Stomach (tissue), 9 donors: Measurements from ENCODE around the gene TTC28. TPM values are rescaled to one million over a fixed set of nuclear protein-coding genes. Genes with fewer than 3 reads are reported as not detected.

ENCODE experiments used
- DNase-seq, 2 donors: peaks; one replicate each; pipeline versions ENCODE4 v3.0.0 to v3.0.0-alpha.2; 2013 to 2019
- H3K27ac ChIP-seq, 5 donors: fragments of 200-600 bp in 4 of 5; sonication (generic) in 4 of 5; one replicate each; pipeline ENCODE4 v1.5.1; 2013 to 2019; ENCODE audit warnings: mild to moderate bottlenecking in 1 of 5, moderate library complexity in 1 of 5
- H3K27me3 ChIP-seq, 3 donors: fragments of 200-600 bp; sonication (generic); one replicate each; pipeline ENCODE4 v1.5.1; 2017 to 2019; ENCODE audit warnings: mixed run types in 1 of 3
- H3K36me3 ChIP-seq, 4 donors: fragments of 200-600 bp; sonication (generic); 1 replicate in 3 of 4; 2 replicates in 1 of 4; pipeline ENCODE4 v1.5.1; 2016 to 2019
- H3K4me1 ChIP-seq, 4 donors: fragments of 200-600 bp; sonication (generic); one replicate each; pipeline ENCODE4 v1.5.1; 2016 to 2019
- H3K4me3 ChIP-seq, 4 donors: fragments of 200-600 bp; sonication (generic) in 3 of 4; one replicate each; pipeline ENCODE4 v1.5.1; 2016 to 2019; ENCODE audit warnings: mild to moderate bottlenecking in 1 of 4
- H3K9me3 ChIP-seq, 4 donors: fragments of 200-600 bp; sonication (generic); one replicate each; pipeline ENCODE4 v1.5.1; 2016 to 2019
- EP300 ChIP-seq: sonication (generic); formaldehyde crosslinking; IDR thresholded peaks from one replicate; pipeline ENCODE4 v1.6.1; 2017; ENCODE audit warnings: antibody characterized with exemption
- POLR2A ChIP-seq, 4 donors: fragments of 450-650 bp; IDR thresholded peaks; one replicate each; pipeline ENCODE4 v1.6.1; 2016; ENCODE audit warnings: antibody characterized with exemption in 4 of 4, control low read depth in 2 of 4, mild to moderate bottlenecking in 1 of 4, moderate library complexity in 1 of 4
- POLR2AphosphoS5 ChIP-seq, 3 donors: sonication (generic); formaldehyde crosslinking; IDR thresholded peaks; one replicate each; pipeline ENCODE4 v1.6.1; 2016; ENCODE audit warnings: antibody characterized with exemption in 3 of 3
- WGBS, 5 donors: extraction: QIAGEN DNeasy Blood & Tissue Kit in 3 of 5; methylation state at CpG; one replicate each; pipeline versions ENCODE4 v1.1.5 to v1.1.7; 2013 to 2018; 5-methylcytosine and 5-hydroxymethylcytosine counted together
- intact Hi-C: fragments of 100-400 bp; cut with DNase I; formaldehyde crosslinking; loops from one replicate; pipeline ENCODE4 v1.15.1; 2023; ENCODE audit warnings: low total_unique reads
- polyA plus RNA-seq, 3 donors: library from polyadenylated mRNA; stranded (reverse); fragments of 200-250 nt; gene quantifications; one replicate each; pipeline ENCODE4 v1.2.3, GENCODE V29; 2013
- total RNA-seq, 5 donors: library from RNA; depleted of rRNA; stranded (reverse); fragments of >200 nt; gene quantifications; one replicate each; pipeline versions ENCODE4 v1.1.0 to v1.2.3, GENCODE V29; 2014 to 2016
- TF ChIP-seq, protein P1 (sequence below), 7 experiments: fragments of 450-650 bp in 4 of 7; fragments of 200-600 bp in 3 of 7; sonication (generic) in 3 of 7; IDR thresholded peaks; one replicate each; pipeline ENCODE4 v1.5.1; 2016 to 2019; ENCODE audit warnings: antibody characterized with exemption in 7 of 7, control low read depth in 2 of 7, mild to moderate bottlenecking in 1 of 7
- donor health status: healthy with polysubstance abuse.
- donor health status: Bipolar disorder and iron deficiency.
- donor health status: healthy.

Gene TTC28
- total and polyA plus RNA-seq, 8 donors, result 1.7 to 53.4 (median 24.6) TPM

DNA sequence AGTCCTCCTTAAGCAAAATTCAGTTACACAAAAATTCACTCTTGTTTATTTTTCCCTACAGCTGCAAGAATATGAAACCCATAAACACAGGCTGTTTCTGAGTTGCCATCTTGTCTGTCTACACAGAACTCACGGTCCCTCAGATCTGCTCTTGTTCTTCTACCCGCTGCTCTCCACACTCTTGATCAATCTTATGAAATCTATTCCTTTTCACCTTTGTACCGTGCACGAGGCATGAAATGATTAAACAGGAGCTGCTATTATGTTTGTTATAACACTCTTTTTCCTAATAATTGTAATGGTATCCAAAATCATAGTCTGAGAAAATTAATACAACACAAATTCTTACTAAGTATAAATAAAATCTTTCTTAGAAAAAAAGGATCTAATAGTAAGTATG is 494.5 kb downstream of the TTC28 start:
- Histone ChIP-seq H3K4me3 (no peak overlapping the region), H3K4me1 (peaks cover 0 to 26% (median 9%) of the 10 kb centered on the region in 4 donors), H3K27ac (no peak overlapping the region), H3K36me3 (no peaks in the 10 kb centered on the region), H3K9me3 (no peaks in the 10 kb centered on the region), H3K27me3 (no peaks in the 10 kb centered on the region)
- TF ChIP-seq POLR2A (IDR thresholded peaks at IDR 0.05) (no peak), POLR2AphosphoS5 (IDR thresholded peaks at IDR 0.05) (no peak), EP300 (no peak)
- TF ChIP-seq, protein P1, sequence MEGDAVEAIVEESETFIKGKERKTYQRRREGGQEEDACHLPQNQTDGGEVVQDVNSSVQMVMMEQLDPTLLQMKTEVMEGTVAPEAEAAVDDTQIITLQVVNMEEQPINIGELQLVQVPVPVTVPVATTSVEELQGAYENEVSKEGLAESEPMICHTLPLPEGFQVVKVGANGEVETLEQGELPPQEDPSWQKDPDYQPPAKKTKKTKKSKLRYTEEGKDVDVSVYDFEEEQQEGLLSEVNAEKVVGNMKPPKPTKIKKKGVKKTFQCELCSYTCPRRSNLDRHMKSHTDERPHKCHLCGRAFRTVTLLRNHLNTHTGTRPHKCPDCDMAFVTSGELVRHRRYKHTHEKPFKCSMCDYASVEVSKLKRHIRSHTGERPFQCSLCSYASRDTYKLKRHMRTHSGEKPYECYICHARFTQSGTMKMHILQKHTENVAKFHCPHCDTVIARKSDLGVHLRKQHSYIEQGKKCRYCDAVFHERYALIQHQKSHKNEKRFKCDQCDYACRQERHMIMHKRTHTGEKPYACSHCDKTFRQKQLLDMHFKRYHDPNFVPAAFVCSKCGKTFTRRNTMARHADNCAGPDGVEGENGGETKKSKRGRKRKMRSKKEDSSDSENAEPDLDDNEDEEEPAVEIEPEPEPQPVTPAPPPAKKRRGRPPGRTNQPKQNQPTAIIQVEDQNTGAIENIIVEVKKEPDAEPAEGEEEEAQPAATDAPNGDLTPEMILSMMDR (IDR thresholded peaks at IDR 0.05), result no peak
- intact Hi-C loops, result no loop called here
- WGBS, 5 donors, result 70 to 78% (median 77%) methylated on average over 4 of the region's 4 CpGs
- no peak for DNase-seq

DNA sequence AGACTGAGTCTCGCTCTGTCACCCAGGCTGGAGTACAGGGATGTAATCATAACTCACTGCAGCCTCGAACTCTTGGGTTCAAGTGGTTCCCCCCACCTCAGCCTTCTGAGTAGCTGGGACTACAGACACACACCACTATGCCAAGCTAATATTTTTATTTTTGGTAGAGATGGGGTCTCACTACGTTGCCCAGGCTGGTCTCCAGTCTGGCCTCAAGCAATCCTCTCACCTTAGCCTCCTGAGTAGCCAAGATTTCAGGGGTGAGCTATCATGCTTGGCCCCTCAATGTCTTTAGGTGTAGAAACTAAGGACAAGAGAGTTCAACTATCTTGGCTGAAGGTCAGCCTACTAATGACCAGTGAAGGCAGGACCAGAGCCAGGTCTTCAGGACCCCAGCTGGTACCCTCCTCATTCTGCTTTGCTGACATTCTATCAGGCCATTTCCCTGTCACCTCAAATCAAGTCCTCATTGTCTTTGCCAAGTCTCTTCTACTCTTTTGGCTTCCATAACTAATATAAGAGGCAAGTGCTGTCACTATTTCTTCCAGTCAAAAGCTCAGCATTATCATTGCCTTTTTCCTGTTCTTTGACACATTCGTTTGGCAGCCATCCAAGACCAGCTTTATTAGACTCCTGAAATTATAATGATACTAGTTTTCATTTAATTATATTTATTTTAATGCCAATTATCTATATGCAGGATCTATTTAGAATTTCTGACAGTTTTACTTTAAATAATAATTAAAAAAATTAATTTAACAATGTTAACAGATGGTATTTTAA is 496.4 kb downstream of the TTC28 start:
- Histone ChIP-seq H3K27me3 (no peaks in the 10 kb centered on the region), H3K27ac (no peak overlapping the region), H3K36me3 (no peaks in the 10 kb centered on the region), H3K4me1 (peaks cover 0 to 26% (median 9%) of the 10 kb centered on the region in 4 donors), H3K4me3 (no peak overlapping the region), H3K9me3 (no peaks in the 10 kb centered on the region)
- TF ChIP-seq POLR2A (IDR thresholded peaks at IDR 0.05) (no peak), EP300 (no peak), POLR2AphosphoS5 (IDR thresholded peaks at IDR 0.05) (no peak)
- TF ChIP-seq, protein P1 (IDR thresholded peaks at IDR 0.05), result no peak
- peak in 1 of 2 donors; percentile 27 for DNase-seq
- intact Hi-C loops, result no loop called here
- 72 to 81% (median 74%) methylated on average over 4 of the region's 4 CpGs for WGBS, 5 donors

DNA sequence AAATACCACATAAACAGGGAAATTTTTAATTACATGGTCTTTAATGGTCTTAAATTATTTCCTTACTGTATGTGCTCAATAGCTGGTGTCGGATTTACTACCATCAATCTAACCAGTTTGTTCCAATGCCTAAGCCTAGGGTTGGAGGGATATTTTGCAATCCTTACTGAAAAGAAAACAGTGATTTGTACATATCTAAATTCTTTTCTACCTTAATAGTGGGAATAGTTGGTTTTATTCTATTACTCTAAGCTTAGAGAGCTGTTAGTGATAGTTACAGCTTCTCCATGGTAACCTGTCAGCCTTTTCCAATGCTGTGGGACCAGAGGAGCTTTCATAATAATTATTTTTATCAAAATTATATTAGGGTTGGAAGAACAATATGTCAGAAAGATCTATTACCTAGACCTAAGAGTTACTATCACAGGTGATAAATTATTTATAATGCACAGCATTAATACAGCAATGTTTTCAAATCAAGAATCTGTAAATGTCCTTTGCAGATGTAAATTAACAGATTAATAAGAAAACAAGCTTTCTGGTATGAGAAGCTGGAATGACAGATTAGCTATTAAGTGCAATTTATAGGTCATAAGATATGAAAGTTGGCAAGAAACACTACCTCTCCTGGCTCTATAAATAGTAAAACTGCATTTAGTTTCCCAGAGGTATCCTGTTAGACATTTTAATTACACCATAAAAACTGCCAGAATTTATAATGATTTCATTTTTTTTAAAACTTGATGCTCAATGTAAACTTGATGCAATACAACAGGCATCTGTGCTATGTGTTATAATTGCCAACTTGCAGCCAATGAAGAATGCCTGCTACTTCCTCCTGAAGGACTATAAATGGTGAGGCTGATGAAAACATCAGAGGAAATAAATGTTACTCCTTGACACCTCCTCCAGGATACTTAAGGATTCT is 498.6 kb downstream of the TTC28 start:
- H3K9me3 ChIP-seq, result no peaks in the 10 kb centered on the region
- no peaks in the 10 kb centered on the region for H3K36me3 ChIP-seq
- TF ChIP-seq, protein P1 (IDR thresholded peaks at IDR 0.05), result no peak
- no peak for TF ChIP-seq POLR2AphosphoS5 (IDR thresholded peaks at IDR 0.05)
- no peak for TF ChIP-seq EP300
- no peak for TF ChIP-seq POLR2A (IDR thresholded peaks at IDR 0.05)
- intact Hi-C loops, result no loop called here
- H3K4me1 ChIP-seq, result peaks cover 0 to 26% (median 12%) of the 10 kb centered on the region in 4 donors
- H3K27ac ChIP-seq, result no peak overlapping the region
- no peaks in the 10 kb centered on the region for H3K27me3 ChIP-seq
- peak in 1 of 2 donors; percentile 36 for DNase-seq
- WGBS, 5 donors, result 75 to 93% (median 81%) methylated on average over 1 of the region's 1 CpG
- H3K4me3 ChIP-seq, result no peak overlapping the region

DNA sequence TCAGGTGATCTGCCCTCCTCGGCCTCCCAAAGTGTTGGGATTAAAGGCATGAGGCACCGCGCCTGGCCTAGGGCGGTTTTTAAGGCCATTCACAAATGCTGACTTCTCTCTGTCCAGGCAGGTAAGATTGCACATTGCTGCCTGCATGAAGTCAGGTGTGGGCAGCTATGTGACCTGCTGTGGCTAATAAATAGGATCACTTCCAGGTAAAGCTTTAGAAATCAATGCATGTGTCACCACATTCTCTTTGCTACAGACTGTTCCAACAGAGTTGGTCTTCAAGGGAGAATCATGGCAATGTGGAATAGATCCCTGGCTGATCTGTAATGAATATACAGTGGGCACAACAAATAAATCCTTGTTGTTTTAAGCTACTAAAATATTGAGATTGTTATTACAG is 500.2 kb downstream of the TTC28 start:
- Histone ChIP-seq H3K27ac (no peak overlapping the region), H3K36me3 (no peaks in the 10 kb centered on the region), H3K27me3 (no peaks in the 10 kb centered on the region), H3K9me3 (no peaks in the 10 kb centered on the region), H3K4me3 (no peak overlapping the region), H3K4me1 (peaks cover 0 to 26% (median 12%) of the 10 kb centered on the region in 4 donors)
- 85 to 100% (median 97%) methylated on average over 4 of the region's 4 CpGs for WGBS, 5 donors
- no peak for TF ChIP-seq EP300
- no peak for TF ChIP-seq POLR2AphosphoS5 (IDR thresholded peaks at IDR 0.05)
- TF ChIP-seq POLR2A (IDR thresholded peaks at IDR 0.05), result no peak
- TF ChIP-seq, protein P1 (IDR thresholded peaks at IDR 0.05), result no peak
- intact Hi-C loops, result no loop called here
- DNase-seq, result no peak
